PC-3 (cell line): ENCODE results near the gene MAML3. TPM values are rescaled to one million over a fixed set of nuclear protein-coding genes. Genes with fewer than 3 reads are reported as not detected.

Experiments used
- ATAC-seq: fragments of 200-7000 bp; cut with Tn5 transposase; 2 replicates; pipeline ENCODE4 v1.9.1; 2020; ENCODE audit warnings: mild to moderate bottlenecking, moderate library complexity
- BruUV-seq: library from RNA; stranded (reverse); fragments of 400-500 nt; replicated peaks from 2 replicates; lab custom pipeline; 2021; lab: Mats Ljungman, UMichigan
- CTCF ChIA-PET: fragments of 300-600 bp; sonication (Branson Sonifier 250); formaldehyde crosslinking; loops from one replicate; lab custom pipeline; 2022; ENCODE audit warnings: antibody characterized with exemption; lab: Charles Lee
- POLR2A ChIA-PET: fragments of 300-600 bp; sonication (Branson Sonifier 250); formaldehyde crosslinking; loops from one replicate; lab custom pipeline; 2022; ENCODE audit warnings: antibody characterized with exemption; ENCODE audit not compliant: unreplicated experiment; lab: Charles Lee
- DNase-seq: peaks from one replicate; pipeline ENCODE4 v3.0.0-alpha.2; 2015
- H2AFZ ChIP-seq: fragments of 300-600 bp; sonication (generic); 2 replicates; pipeline ENCODE4 v1.6.0; 2016; ENCODE audit warnings: antibody characterized with exemption, low read length
- H3F3A ChIP-seq: fragments of 300-600 bp; sonication (generic); one replicate; pipeline ENCODE4 v1.6.0; 2017; ENCODE audit warnings: antibody characterized with exemption, low read length, control low read depth, mild to moderate bottlenecking; ENCODE audit not compliant: unreplicated experiment
- H3K27ac ChIP-seq: fragments of 300-600 bp; sonication (generic); 2 replicates; pipeline ENCODE4 v1.5.1; 2016; ENCODE audit warnings: mild to moderate bottlenecking, low read length
- H3K27me3 ChIP-seq: fragments of 300-600 bp; sonication (generic); 2 replicates; pipeline ENCODE4 v1.6.1; 2016; ENCODE audit warnings: low read length, mixed read lengths
- H3K36me3 ChIP-seq: fragments of 300-600 bp; sonication (generic); 2 replicates; pipeline ENCODE4 v1.6.1; 2016; ENCODE audit warnings: low read depth, mixed run types, low read length, mixed read lengths
- H3K4me1 ChIP-seq: fragments of 300-600 bp; sonication (generic); 2 replicates; pipeline ENCODE4 v1.5.1; 2016; ENCODE audit warnings: low read length; ENCODE audit not compliant: insufficient read depth
- H3K4me2 ChIP-seq: fragments of 300-600 bp; sonication (generic); 2 replicates; pipeline ENCODE4 v1.6.0; 2016; ENCODE audit warnings: low read length
- H3K4me3 ChIP-seq: fragments of 300-600 bp; sonication (generic); 2 replicates; pipeline ENCODE4 v1.5.1; 2016; ENCODE audit warnings: mild to moderate bottlenecking, low read length, mixed read lengths
- H3K79me2 ChIP-seq: fragments of 300-600 bp; sonication (generic); 2 replicates; pipeline ENCODE4 v1.6.1; 2017; ENCODE audit warnings: low read length, mixed read lengths
- H3K9ac ChIP-seq: fragments of 300-600 bp; sonication (generic); 2 replicates; pipeline ENCODE4 v1.6.0; 2016; ENCODE audit warnings: mild to moderate bottlenecking, low read length
- H3K9me2 ChIP-seq: fragments of 300-600 bp; sonication (generic); replicated peaks from 2 replicates; pipeline ENCODE4 v1.6.1; 2016; ENCODE audit warnings: mixed run types, low read length, mixed read lengths
- H3K9me3 ChIP-seq: fragments of 300-600 bp; sonication (generic); 2 replicates; pipeline ENCODE4 v1.6.1; 2016; ENCODE audit warnings: low read length, mixed read lengths
- H4K20me1 ChIP-seq: fragments of 300-600 bp; sonication (generic); 2 replicates; pipeline ENCODE4 v1.6.1; 2016; ENCODE audit warnings: low read length, mixed read lengths
- EZH2 ChIP-seq: fragments of 300-600 bp; sonication (generic); IDR thresholded peaks from one replicate; pipeline ENCODE4 v1.6.1; 2017; ENCODE audit warnings: antibody characterized with exemption, mild to moderate bottlenecking, low read length; ENCODE audit not compliant: unreplicated experiment
- EZH2phosphoT487 ChIP-seq: fragments of 300-600 bp; sonication (generic); IDR thresholded peaks from 2 replicates; pipeline ENCODE4 v1.6.1; 2018; ENCODE audit warnings: mild to moderate bottlenecking, antibody characterized with exemption, low read length, borderline replicate concordance
- intact Hi-C: fragments of 100-400 bp; cut with micrococcal nuclease; formaldehyde crosslinking; loops from 2 replicates; pipeline ENCODE4 v1.9.0; 2023
- total RNA-seq: library from RNA; depleted of rRNA; stranded (reverse); fragments of >200 nt; gene quantifications from 2 replicates; pipeline ENCODE4 v1.2.3, GENCODE V29; 2014
- TF ChIP-seq, protein P1 (sequence below): fragments of 300-600 bp; sonication (generic); conservative IDR thresholded peaks from 2 replicates; pipeline ENCODE4 v1.5.1; 2017; ENCODE audit warnings: antibody characterized with exemption, low read depth, mild to moderate bottlenecking, low read length

Gene MAML3
- total RNA-seq, 1 experiment from 2014 or later, result 4.3 TPM

GRCh38 chr4:139808808-139809756, 344.9 kb downstream of the MAML3 start:
- intact Hi-C loops, result no loop called here
- ChIA-PET POLR2A (no interaction called here), CTCF (no interaction called here)

GRCh38 chr4:139808381-139808807, 345.6 kb downstream of the MAML3 start:
- ChIA-PET CTCF (no interaction called here), POLR2A (no interaction called here)
- no peak overlapping the region for H3K4me3 ChIP-seq
- TF ChIP-seq, protein P1, sequence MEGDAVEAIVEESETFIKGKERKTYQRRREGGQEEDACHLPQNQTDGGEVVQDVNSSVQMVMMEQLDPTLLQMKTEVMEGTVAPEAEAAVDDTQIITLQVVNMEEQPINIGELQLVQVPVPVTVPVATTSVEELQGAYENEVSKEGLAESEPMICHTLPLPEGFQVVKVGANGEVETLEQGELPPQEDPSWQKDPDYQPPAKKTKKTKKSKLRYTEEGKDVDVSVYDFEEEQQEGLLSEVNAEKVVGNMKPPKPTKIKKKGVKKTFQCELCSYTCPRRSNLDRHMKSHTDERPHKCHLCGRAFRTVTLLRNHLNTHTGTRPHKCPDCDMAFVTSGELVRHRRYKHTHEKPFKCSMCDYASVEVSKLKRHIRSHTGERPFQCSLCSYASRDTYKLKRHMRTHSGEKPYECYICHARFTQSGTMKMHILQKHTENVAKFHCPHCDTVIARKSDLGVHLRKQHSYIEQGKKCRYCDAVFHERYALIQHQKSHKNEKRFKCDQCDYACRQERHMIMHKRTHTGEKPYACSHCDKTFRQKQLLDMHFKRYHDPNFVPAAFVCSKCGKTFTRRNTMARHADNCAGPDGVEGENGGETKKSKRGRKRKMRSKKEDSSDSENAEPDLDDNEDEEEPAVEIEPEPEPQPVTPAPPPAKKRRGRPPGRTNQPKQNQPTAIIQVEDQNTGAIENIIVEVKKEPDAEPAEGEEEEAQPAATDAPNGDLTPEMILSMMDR, result no peak
- TF ChIP-seq EZH2 (no peak), EZH2phosphoT487 (no peak)
- H3K79me2 ChIP-seq, result no peaks in the 10 kb centered on the region
- BruUV-seq, result no TSS peak
- no peaks in the 10 kb centered on the region for H3F3A ChIP-seq
- no peaks in the 10 kb centered on the region for H3K4me1 ChIP-seq
- intact Hi-C loops, result no loop called here
- ATAC-seq (no peak), DNase-seq (no peak)
- no peaks in the 10 kb centered on the region for H4K20me1 ChIP-seq
- no peaks in the 10 kb centered on the region for H3K27me3 ChIP-seq
- no peak overlapping the region for H3K4me2 ChIP-seq
- H3K9me2 ChIP-seq, result no peaks in the 10 kb centered on the region
- no peaks in the 10 kb centered on the region for H3K9me3 ChIP-seq
- H2AFZ ChIP-seq, result no peak overlapping the region
- H3K9ac ChIP-seq, result no peak overlapping the region
- no peaks in the 10 kb centered on the region for H3K36me3 ChIP-seq
- no peak overlapping the region for H3K27ac ChIP-seq

More at GRCh38 chr4:139808808-139809756, 344.9 kb downstream of the MAML3 start:
- Histone ChIP-seq H3K4me2 (no peak overlapping the region), H3K4me3 (no peak overlapping the region), H3K9me3 (no peaks in the 10 kb centered on the region), H3K27ac (no peak overlapping the region), H3K9me2 (no peaks in the 10 kb centered on the region), H3F3A (no peaks in the 10 kb centered on the region), H3K79me2 (no peaks in the 10 kb centered on the region), H3K9ac (no peak overlapping the region), H3K27me3 (no peaks in the 10 kb centered on the region), H3K36me3 (no peaks in the 10 kb centered on the region), H4K20me1 (no peaks in the 10 kb centered on the region), H3K4me1 (peaks cover 2% of the 10 kb centered on the region), H2AFZ (no peak overlapping the region)
- no peak for TF ChIP-seq EZH2
- no peak for TF ChIP-seq EZH2phosphoT487
- TF ChIP-seq, protein P1, result no peak
- DNase-seq, result no peak
- no TSS peak for BruUV-seq
- no peak for ATAC-seq

- CTCF ChIA-PET, result no interaction called here
- TF ChIP-seq, protein P1, result no peak
- TF ChIP-seq EZH2 (no peak), EZH2phosphoT487 (no peak)
- Histone ChIP-seq H3F3A (no peaks in the 10 kb centered on the region), H3K4me1 (no peaks in the 10 kb centered on the region), H3K4me2 (no peak overlapping the region), H3K4me3 (no peak overlapping the region), H3K79me2 (no peaks in the 10 kb centered on the region), H3K9me3 (no peaks in the 10 kb centered on the region), H3K9me2 (no peaks in the 10 kb centered on the region), H3K27ac (no peak overlapping the region), H3K36me3 (no peaks in the 10 kb centered on the region), H4K20me1 (no peaks in the 10 kb centered on the region), H2AFZ (no peak overlapping the region), H3K27me3 (no peaks in the 10 kb centered on the region), H3K9ac (no peak overlapping the region)
- ATAC-seq (no peak), DNase-seq (no peak)
- intact Hi-C loops, result no loop called here
- no TSS peak for BruUV-seq
- POLR2A ChIA-PET, result interaction anchor here (0.5 kb wide), 1 partner anchor 435 kb away, joined by 3 read pairs; no protein-coding TSS in a partner anchor
Measured at GRCh38 chr4:139807483-139807882, 346.5 kb downstream of the MAML3 start.
